ENCODE data around the gene SRC. TPM values are rescaled to one million over a fixed set of nuclear protein-coding genes. Genes with fewer than 3 reads are reported as not detected.
"Not testable (repeated sequence)": the region's sequence is repeated elsewhere in the genome, so short reads cannot be mapped to it uniquely, and the experiment has no call there.

SRC gene
- total RNA-seq, 6 experiments from 2014 or later, result 22.0 to 35.6 (median 24.6) TPM

- no peaks in the 10 kb centered on the region for H3K9me3 Mint-ChIP-seq
- no peak for DNase-seq
- no peaks in the 10 kb centered on the region for H3K36me3 Mint-ChIP-seq (ENCODE audit: low read depth)
- no peak overlapping the region for H3K27ac Mint-ChIP-seq
- no peaks in the 10 kb centered on the region for H3K27me3 Mint-ChIP-seq (ENCODE audit: insufficient read depth)
- TF ChIP-seq, protein P1, sequence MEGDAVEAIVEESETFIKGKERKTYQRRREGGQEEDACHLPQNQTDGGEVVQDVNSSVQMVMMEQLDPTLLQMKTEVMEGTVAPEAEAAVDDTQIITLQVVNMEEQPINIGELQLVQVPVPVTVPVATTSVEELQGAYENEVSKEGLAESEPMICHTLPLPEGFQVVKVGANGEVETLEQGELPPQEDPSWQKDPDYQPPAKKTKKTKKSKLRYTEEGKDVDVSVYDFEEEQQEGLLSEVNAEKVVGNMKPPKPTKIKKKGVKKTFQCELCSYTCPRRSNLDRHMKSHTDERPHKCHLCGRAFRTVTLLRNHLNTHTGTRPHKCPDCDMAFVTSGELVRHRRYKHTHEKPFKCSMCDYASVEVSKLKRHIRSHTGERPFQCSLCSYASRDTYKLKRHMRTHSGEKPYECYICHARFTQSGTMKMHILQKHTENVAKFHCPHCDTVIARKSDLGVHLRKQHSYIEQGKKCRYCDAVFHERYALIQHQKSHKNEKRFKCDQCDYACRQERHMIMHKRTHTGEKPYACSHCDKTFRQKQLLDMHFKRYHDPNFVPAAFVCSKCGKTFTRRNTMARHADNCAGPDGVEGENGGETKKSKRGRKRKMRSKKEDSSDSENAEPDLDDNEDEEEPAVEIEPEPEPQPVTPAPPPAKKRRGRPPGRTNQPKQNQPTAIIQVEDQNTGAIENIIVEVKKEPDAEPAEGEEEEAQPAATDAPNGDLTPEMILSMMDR (IDR thresholded peaks at IDR 0.05), result no peak
- peaks cover 20% of the 10 kb centered on the region for H3K4me1 Mint-ChIP-seq (ENCODE audit: low read depth)
- no peak overlapping the region for H3K4me3 Mint-ChIP-seq
These were observed 8.5 kb upstream of the SRC start for GRCh38 chr20:37337208-37337991.

DNA sequence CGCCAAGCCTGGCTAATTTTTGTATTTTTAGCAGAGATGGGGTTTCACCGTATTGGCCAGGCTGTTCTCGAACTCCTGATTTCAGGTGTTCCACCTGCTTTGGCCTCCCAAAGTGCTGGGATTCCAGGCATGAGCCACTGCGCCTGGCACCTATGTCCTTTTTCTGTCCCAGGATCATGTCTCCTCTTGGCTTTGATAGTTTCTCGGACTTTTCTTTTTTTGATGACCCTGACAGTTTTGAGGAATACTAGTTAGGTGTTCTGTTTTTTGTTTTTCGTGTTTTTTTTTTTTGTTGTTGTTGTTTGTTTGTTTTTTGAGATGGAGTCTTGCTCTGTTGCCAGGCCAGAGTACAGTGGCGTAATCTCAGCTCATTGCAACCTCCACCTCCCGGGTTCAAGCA, 7.6 kb upstream of the SRC start:
- H3K9me3 Mint-ChIP-seq; H3K36me3 Mint-ChIP-seq (ENCODE audit: low read depth); DNase-seq; H3K27ac Mint-ChIP-seq; H3K27me3 Mint-ChIP-seq (ENCODE audit: insufficient read depth); H3K4me3 Mint-ChIP-seq: not testable (repeated sequence)
- H3K4me1 Mint-ChIP-seq (ENCODE audit: low read depth), result peaks cover 20% of the 10 kb centered on the region

DNA sequence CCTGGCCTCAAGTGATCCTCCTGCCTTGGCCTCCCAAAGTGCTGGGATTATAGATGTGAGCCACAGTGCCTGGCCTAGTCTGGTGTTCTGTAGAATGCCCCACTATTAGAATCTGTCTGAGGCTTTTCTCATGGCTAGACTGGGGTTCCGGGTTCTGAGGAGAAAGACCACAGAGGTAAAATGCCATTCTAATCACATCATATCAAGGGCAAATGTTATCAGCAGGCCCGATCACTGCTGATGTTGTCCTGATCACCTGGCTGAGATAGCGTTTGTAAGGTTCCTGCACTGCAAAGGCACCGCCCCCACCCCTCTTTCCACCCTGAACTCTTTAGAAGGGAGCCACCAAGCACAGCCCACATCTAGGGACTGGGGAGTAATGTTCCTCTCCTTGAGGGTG, 6.7 kb upstream of the SRC start:
- TF ChIP-seq, protein P1 (IDR thresholded peaks at IDR 0.05), result no peak
- Mint-ChIP-seq H3K4me1 (ENCODE audit: low read depth) (peaks cover 24% of the 10 kb centered on the region), H3K27me3 (ENCODE audit: insufficient read depth) (no peaks in the 10 kb centered on the region; the same call in 1 of the 2 replicates), H3K27ac (no peak overlapping the region), H3K9me3 (no peaks in the 10 kb centered on the region), H3K4me3 (no peak overlapping the region), H3K36me3 (ENCODE audit: low read depth) (no peaks in the 10 kb centered on the region)
- DNase-seq, result no peak

DNA sequence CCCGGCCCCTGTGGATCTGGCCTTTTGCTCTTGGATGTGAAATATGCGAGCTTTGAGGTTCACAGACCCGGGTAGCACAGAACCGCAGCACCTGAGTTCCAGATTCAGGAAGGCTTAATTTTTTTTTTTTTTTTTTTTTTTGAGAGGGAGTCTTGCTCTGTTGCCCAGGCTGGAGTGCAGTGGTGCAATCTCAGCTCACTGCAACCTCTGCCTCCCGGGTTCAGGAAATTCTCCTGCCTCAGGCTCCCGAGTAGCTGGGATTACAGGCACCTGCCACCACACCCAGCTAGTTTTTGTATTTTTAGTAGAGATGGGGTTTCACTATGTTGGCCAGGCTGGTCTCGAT, 6.2 kb upstream of the SRC start:
- peaks cover 24% of the 10 kb centered on the region for H3K4me1 Mint-ChIP-seq (ENCODE audit: low read depth)
- not testable (repeated sequence) for H3K27ac Mint-ChIP-seq; H3K4me3 Mint-ChIP-seq; H3K36me3 Mint-ChIP-seq (ENCODE audit: low read depth); DNase-seq; H3K27me3 Mint-ChIP-seq (ENCODE audit: insufficient read depth); H3K9me3 Mint-ChIP-seq

DNA sequence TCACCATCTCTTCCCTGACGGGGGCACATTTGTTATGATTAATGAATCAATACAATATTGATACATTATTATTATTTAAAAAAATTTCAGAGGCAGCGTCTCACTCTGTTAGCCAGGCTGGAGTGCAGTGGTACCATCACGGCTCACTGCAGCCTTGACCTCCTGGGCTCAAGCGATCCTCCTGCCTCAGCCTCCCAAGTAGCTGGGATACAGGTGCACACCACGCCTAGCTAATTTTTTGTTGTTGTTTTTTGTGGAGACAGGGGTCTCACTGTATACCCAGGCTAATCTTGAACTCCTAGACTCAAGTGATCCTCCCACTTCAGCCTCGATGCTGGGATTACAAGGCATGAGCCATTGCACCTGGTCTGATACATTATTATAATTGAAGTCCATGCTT, 4.9 kb upstream of the SRC start:
- TF ChIP-seq, protein P1 (IDR thresholded peaks at IDR 0.05), result no peak
- H3K4me3 Mint-ChIP-seq, result no peak overlapping the region
- no peaks in the 10 kb centered on the region; the same call in 1 of the 2 replicates for H3K27me3 Mint-ChIP-seq (ENCODE audit: insufficient read depth)
- H3K27ac Mint-ChIP-seq, result no peak overlapping the region
- H3K9me3 Mint-ChIP-seq, result no peaks in the 10 kb centered on the region
- H3K4me1 Mint-ChIP-seq (ENCODE audit: low read depth), result peaks cover 16% of the 10 kb centered on the region
- no peak for DNase-seq
- no peaks in the 10 kb centered on the region for H3K36me3 Mint-ChIP-seq (ENCODE audit: low read depth)

DNA sequence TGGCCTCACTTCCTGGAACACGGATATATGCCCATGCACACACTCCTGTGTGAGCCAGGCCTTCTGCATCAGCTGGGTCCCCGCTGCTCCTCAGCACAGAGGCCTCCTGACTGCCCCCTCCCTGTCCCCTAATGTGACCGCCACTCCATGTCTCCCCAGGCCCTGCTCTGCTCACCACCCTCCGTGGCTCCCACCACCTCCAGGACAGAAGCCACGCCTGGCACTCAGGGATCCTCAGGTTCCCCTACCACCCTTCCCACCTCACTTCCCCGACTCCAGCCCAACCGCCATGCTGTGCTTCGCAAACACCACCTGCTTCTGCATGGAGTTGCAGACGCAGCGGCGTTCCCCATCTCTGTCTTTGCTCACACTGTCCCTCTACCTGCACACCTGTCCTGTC, 4.3 kb upstream of the SRC start:
- no peak for DNase-seq

More for the DNA sequence above, 4.3 kb upstream of the SRC start:
- peaks cover 11% of the 10 kb centered on the region; the same call in 1 of the 2 replicates for H3K4me1 Mint-ChIP-seq (ENCODE audit: low read depth)
- no peak overlapping the region for H3K4me3 Mint-ChIP-seq
- no peak overlapping the region for H3K27ac Mint-ChIP-seq
- no peaks in the 10 kb centered on the region; the same call in 1 of the 2 replicates for H3K27me3 Mint-ChIP-seq (ENCODE audit: insufficient read depth)
- H3K9me3 Mint-ChIP-seq, result no peaks in the 10 kb centered on the region
- TF ChIP-seq, protein P1 (IDR thresholded peaks at IDR 0.05), result no peak
- H3K36me3 Mint-ChIP-seq (ENCODE audit: low read depth), result no peaks in the 10 kb centered on the region
